Measurements from ENCODE around the gene TST.

The TST gene

DNA sequence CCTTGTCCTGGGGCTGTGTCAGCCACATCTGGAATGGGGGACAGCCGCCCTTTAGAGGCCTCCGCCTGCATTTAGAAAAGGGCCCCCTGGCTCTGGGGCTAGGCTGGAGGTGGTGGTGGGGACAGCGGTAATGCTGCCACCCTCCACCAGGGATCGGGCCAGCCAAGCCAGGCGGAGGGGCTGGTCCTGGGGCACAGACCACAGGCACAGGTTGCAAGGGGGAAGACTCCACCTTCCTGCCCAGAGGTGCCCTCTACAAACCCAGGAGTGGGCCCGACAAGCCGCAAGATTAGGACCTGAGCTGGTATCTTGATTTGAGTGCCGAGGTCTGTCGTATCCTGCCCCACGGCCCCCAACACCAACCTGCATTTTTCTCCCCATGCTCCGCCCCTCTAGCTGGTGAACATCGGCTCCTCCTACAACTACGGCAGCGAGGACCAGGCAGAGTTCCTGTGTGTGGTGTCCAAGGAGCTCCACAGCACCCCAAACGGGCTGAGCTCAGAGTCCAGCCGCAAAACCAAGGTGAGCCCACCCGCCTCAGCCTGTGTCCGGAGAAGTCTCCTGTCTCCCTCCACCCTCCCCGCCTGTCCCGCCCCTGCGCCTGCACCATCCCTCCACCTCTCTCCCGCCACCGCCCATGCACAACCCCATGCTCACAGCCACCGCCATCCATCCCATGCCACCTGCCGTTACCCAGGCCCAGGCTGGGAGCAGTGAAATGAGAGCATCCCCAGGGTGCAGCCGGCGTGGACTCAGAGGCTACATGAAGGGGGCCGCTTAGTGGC, 39.9 kb upstream of the TST start:
- Histone ChIP-seq H3K79me1 (ENCODE audit: low read length) (no peaks in the 10 kb centered on the region), H3K4ac (ENCODE audit: low read depth, low read length) (no peak overlapping the region), H3K4me3 (ENCODE audit: low read depth, low read length) (no peak overlapping the region), H4K12ac (ENCODE audit: low read depth, low read length) (no peak overlapping the region), H4K8ac (ENCODE audit: low read depth, low read length) (no peak overlapping the region), H3K14ac (ENCODE audit: low read length) (no peak overlapping the region), H3K36me3 (ENCODE audit: control insufficient read depth in 1 of 2, insufficient read depth in 2 of 2, low read length in 2 of 2) (no peaks in the 10 kb centered on the region), H3K79me2 (ENCODE audit: control insufficient read depth, insufficient read depth, low read length, poor library complexity) (no peaks in the 10 kb centered on the region), H3K9ac (ENCODE audit: low read length) (no peak overlapping the region), H3K9me3 (ENCODE audit: insufficient read depth, low read depth, low read length) (peaks cover 5% of the 10 kb centered on the region), H2AFZ (ENCODE audit: insufficient read depth, low read length, poor library complexity) (no peak overlapping the region), H3K18ac (ENCODE audit: low read length) (no peak overlapping the region), H4K91ac (ENCODE audit: low read depth, low read length) (no peak overlapping the region), H2BK120ac (ENCODE audit: insufficient read depth, low read length, poor library complexity) (no peak overlapping the region), H3K4me1 (ENCODE audit: control insufficient read depth in 1 of 2, insufficient read depth in 2 of 2, low read length in 2 of 2) (no peaks in the 10 kb centered on the region), H2BK5ac (ENCODE audit: low read depth, low read length, poor library complexity) (no peak overlapping the region), H3K27me3 (ENCODE audit: insufficient read depth, low read length) (no peaks in the 10 kb centered on the region), H3K27ac (ENCODE audit: low read depth, low read length) (no peak overlapping the region), H3K4me2 (ENCODE audit: low read length) (no peak overlapping the region), H3K23ac (ENCODE audit: low read length) (no peak overlapping the region), H2BK12ac (ENCODE audit: low read length) (no peak overlapping the region), H2AK5ac (ENCODE audit: low read length) (no peak overlapping the region)
- WGBS (ENCODE audit: extremely low coverage, insufficient coverage, insufficient read length), result no CpG with 5 or more reads among the region's 28 CpGs
- no peak for DNase-seq

DNA sequence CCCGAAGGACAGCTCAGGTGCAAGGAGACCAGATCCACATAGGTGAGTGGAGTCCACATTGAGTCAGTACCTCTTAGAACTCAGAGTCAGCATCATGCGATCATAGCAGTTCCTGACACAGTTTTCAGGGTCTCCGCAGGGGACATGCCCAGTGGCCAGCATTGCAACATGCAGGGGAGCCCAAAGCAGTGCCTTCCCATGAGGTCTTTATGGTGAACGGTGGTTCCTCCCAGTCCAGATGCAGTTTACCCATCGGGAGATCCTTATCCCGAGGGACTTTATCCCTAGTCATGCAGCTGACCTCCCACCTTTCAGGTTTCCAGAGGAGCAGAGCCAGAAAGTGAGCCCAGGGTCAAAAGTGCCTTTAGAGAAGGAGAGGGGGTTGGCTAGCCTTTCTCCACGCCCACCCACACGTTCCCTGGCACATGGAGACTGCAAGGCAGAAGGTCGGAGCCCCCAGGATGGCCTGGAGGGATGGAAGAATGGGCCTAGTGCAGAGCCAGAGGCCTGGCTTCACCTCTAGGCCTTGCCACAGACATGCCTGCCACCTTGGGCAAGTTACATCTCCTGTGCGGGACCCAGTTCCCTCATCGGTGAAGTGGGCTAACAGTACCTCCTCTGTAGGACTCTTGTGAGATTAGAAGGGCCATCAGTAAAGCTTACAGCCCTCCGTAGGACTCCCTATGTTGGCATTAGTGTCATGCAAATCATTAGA, 38.7 kb upstream of the TST start:
- H4K8ac ChIP-seq (ENCODE audit: low read depth, low read length), result no peak overlapping the region
- no peak overlapping the region for H3K4me3 ChIP-seq (ENCODE audit: low read depth, low read length)
- H2BK120ac ChIP-seq (ENCODE audit: insufficient read depth, low read length, poor library complexity), result no peak overlapping the region
- no peak overlapping the region for H4K91ac ChIP-seq (ENCODE audit: low read depth, low read length)
- H3K18ac ChIP-seq (ENCODE audit: low read length), result no peak overlapping the region
- no peak overlapping the region for H2AK5ac ChIP-seq (ENCODE audit: low read length)
- H3K9ac ChIP-seq (ENCODE audit: low read length), result no peak overlapping the region
- no peaks in the 10 kb centered on the region for H3K79me1 ChIP-seq (ENCODE audit: low read length)
- no peak overlapping the region for H4K12ac ChIP-seq (ENCODE audit: low read depth, low read length)
- no peak overlapping the region for H3K4me2 ChIP-seq (ENCODE audit: low read length)
- H3K27ac ChIP-seq (ENCODE audit: low read depth, low read length), result no peak overlapping the region
- no peaks in the 10 kb centered on the region for H3K4me1 ChIP-seq (ENCODE audit: control insufficient read depth in 1 of 2, insufficient read depth in 2 of 2, low read length in 2 of 2)
- no peaks in the 10 kb centered on the region for H3K27me3 ChIP-seq (ENCODE audit: insufficient read depth, low read length)
- no peak overlapping the region for H2BK5ac ChIP-seq (ENCODE audit: low read depth, low read length, poor library complexity)
- H2BK12ac ChIP-seq (ENCODE audit: low read length), result no peak overlapping the region
- H3K23ac ChIP-seq (ENCODE audit: low read length), result no peak overlapping the region
- no peak overlapping the region for H2AFZ ChIP-seq (ENCODE audit: insufficient read depth, low read length, poor library complexity)
- DNase-seq, result no peak
- H3K36me3 ChIP-seq (ENCODE audit: control insufficient read depth in 1 of 2, insufficient read depth in 2 of 2, low read length in 2 of 2), result no peaks in the 10 kb centered on the region
- H3K14ac ChIP-seq (ENCODE audit: low read length), result no peak overlapping the region
- H3K79me2 ChIP-seq (ENCODE audit: control insufficient read depth, insufficient read depth, low read length, poor library complexity), result no peaks in the 10 kb centered on the region
- peaks cover 5% of the 10 kb centered on the region for H3K9me3 ChIP-seq (ENCODE audit: insufficient read depth, low read depth, low read length)
- H3K4ac ChIP-seq (ENCODE audit: low read depth, low read length), result no peak overlapping the region
- WGBS (ENCODE audit: extremely low coverage, insufficient coverage, insufficient read length), result no CpG with 5 or more reads among the region's 12 CpGs

DNA sequence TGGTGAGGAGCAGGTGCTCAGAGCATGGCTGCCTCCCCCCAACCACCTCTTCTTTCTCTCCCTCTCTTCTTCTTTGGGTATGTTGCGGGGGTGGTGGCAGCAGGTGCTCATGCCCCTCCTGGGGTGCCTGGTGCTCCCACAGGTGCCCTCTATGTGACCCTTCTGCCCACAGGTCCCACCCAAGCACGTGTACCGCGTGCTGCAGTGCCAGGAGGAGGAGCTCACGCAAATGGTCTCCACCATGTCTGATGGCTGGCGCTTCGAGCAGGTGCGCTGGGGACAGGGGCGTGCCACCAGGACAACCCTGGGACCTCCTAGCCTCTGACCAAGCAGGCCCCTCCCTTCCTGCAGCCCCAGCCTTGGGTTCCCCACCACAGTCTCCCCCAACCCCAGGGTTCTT, 38.0 kb upstream of the TST start:
- H3K79me1 ChIP-seq (ENCODE audit: low read length), result no peaks in the 10 kb centered on the region
- no peak for DNase-seq
- no peaks in the 10 kb centered on the region for H3K79me2 ChIP-seq (ENCODE audit: control insufficient read depth, insufficient read depth, low read length, poor library complexity)
- H3K18ac ChIP-seq (ENCODE audit: low read length), result no peak overlapping the region
- peaks cover 4% of the 10 kb centered on the region for H3K9me3 ChIP-seq (ENCODE audit: insufficient read depth, low read depth, low read length)
- H4K8ac ChIP-seq (ENCODE audit: low read depth, low read length), result no peak overlapping the region
- H4K91ac ChIP-seq (ENCODE audit: low read depth, low read length), result no peak overlapping the region
- peaks cover under 1% of the 10 kb centered on the region for H3K27me3 ChIP-seq (ENCODE audit: insufficient read depth, low read length)
- H3K14ac ChIP-seq (ENCODE audit: low read length), result no peak overlapping the region
- no peak overlapping the region for H2BK120ac ChIP-seq (ENCODE audit: insufficient read depth, low read length, poor library complexity)
- no peak overlapping the region for H3K4ac ChIP-seq (ENCODE audit: low read depth, low read length)
- H4K12ac ChIP-seq (ENCODE audit: low read depth, low read length), result no peak overlapping the region
- H2BK12ac ChIP-seq (ENCODE audit: low read length), result no peak overlapping the region
- no peak overlapping the region for H2BK5ac ChIP-seq (ENCODE audit: low read depth, low read length, poor library complexity)
- no peak overlapping the region for H2AFZ ChIP-seq (ENCODE audit: insufficient read depth, low read length, poor library complexity)
- no peak overlapping the region for H3K4me3 ChIP-seq (ENCODE audit: low read depth, low read length)
- no peaks in the 10 kb centered on the region for H3K36me3 ChIP-seq (ENCODE audit: control insufficient read depth in 1 of 2, insufficient read depth in 2 of 2, low read length in 2 of 2)
- no peak overlapping the region for H3K27ac ChIP-seq (ENCODE audit: low read depth, low read length)
- H3K9ac ChIP-seq (ENCODE audit: low read length), result no peak overlapping the region
- no CpG with 5 or more reads among the region's 9 CpGs for WGBS (ENCODE audit: extremely low coverage, insufficient coverage, insufficient read length)
- H2AK5ac ChIP-seq (ENCODE audit: low read length), result no peak overlapping the region
- peaks cover under 1 to 2% of the 10 kb centered on the region in 2 experiments for H3K4me1 ChIP-seq (ENCODE audit: control insufficient read depth in 1 of 2, insufficient read depth in 2 of 2, low read length in 2 of 2)
- no peak overlapping the region for H3K4me2 ChIP-seq (ENCODE audit: low read length)
- no peak overlapping the region for H3K23ac ChIP-seq (ENCODE audit: low read length)

DNA sequence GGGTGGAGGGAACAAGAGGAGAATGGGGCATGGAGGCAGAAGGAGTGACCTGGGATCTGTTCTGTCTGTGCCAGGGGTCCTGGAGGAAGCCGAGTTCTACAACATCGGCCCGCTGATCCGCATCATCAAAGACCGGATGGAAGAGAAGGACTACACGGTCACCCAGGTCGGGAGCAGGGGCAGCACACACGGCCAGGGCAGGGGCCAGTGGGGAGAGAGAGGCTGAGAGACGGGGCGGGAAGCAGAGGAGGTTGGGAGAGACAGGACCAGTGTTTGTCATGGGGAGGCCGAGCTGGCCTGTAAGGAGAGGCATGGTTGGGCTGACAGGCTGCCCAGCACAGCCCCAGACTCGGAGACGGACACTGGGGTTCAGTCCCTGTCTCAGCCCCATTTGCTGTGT, 37.0 kb upstream of the TST start:
- WGBS (ENCODE audit: extremely low coverage, insufficient coverage, insufficient read length), result no CpG with 5 or more reads among the region's 13 CpGs
- Histone ChIP-seq H2AFZ (ENCODE audit: insufficient read depth, low read length, poor library complexity) (no peak overlapping the region), H3K18ac (ENCODE audit: low read length) (no peak overlapping the region), H3K23ac (ENCODE audit: low read length) (no peak overlapping the region), H2BK120ac (ENCODE audit: insufficient read depth, low read length, poor library complexity) (no peak overlapping the region), H2AK5ac (ENCODE audit: low read length) (no peak overlapping the region), H2BK12ac (ENCODE audit: low read length) (no peak overlapping the region), H3K4me3 (ENCODE audit: low read depth, low read length) (no peak overlapping the region), H3K4me2 (ENCODE audit: low read length) (no peak overlapping the region), H3K79me2 (ENCODE audit: control insufficient read depth, insufficient read depth, low read length, poor library complexity) (no peaks in the 10 kb centered on the region), H3K14ac (ENCODE audit: low read length) (no peak overlapping the region), H3K27ac (ENCODE audit: low read depth, low read length) (no peak overlapping the region), H3K9ac (ENCODE audit: low read length) (no peak overlapping the region), H3K36me3 (ENCODE audit: control insufficient read depth in 1 of 2, insufficient read depth in 2 of 2, low read length in 2 of 2) (no peaks in the 10 kb centered on the region), H3K79me1 (ENCODE audit: low read length) (peaks cover 2% of the 10 kb centered on the region), H4K91ac (ENCODE audit: low read depth, low read length) (no peak overlapping the region), H3K9me3 (ENCODE audit: insufficient read depth, low read depth, low read length) (peaks cover 4% of the 10 kb centered on the region), H3K27me3 (ENCODE audit: insufficient read depth, low read length) (peaks cover 3% of the 10 kb centered on the region), H4K8ac (ENCODE audit: low read depth, low read length) (no peak overlapping the region), H2BK5ac (ENCODE audit: low read depth, low read length, poor library complexity) (no peak overlapping the region), H3K4me1 (ENCODE audit: control insufficient read depth in 1 of 2, insufficient read depth in 2 of 2, low read length in 2 of 2) (peaks cover 3 to 5% of the 10 kb centered on the region in 2 experiments), H3K4ac (ENCODE audit: low read depth, low read length) (no peak overlapping the region), H4K12ac (ENCODE audit: low read depth, low read length) (no peak overlapping the region)
- no peak for DNase-seq

Data from trophoblast cell (in vitro differentiated cells and primary cell).